HG02885 (cell line): ENCODE measurements around the gene STK17A.
"Not testable (repeated sequence)": the region's sequence is repeated elsewhere in the genome, so short reads cannot be mapped to it uniquely, and the experiment has no call there.

ENCODE experiments used
- ATAC-seq: cut with Tn5 transposase; IDR thresholded peaks from one replicate; pipeline ENCODE4 v1.9.1; 2021; ENCODE audit warnings: mild to moderate bottlenecking; ENCODE audit not compliant: unreplicated experiment, poor library complexity

STK17A gene

GRCh38 chr7:43593010-43593409 is 10.1 kb downstream of the STK17A start:
- ATAC-seq: no peak

DNA sequence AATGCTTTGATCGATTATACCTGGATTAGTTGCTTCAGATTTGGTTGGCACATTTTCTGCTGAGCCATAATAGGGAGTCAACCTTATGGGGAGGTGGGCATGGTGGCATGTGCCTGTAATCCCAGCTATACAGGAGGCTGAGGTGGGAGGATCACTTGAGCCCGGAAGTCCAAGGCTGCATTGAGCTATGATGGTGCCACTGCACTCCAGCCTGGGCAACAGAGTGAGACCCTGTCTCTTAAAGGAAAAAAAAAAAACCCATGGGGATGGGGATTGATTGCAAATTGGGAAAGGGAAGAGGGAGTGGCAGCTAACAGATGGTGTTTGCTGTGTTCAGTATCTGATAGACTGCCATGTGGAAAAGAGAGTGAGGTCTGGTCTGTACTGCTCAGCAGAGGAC is 11.1 kb downstream of the STK17A start:
- no peak for ATAC-seq

GRCh38 chr7:43596426-43596825 is 13.5 kb downstream of the STK17A start:
- not testable (repeated sequence) for ATAC-seq

GRCh38 chr7:43600056-43600455 is 17.1 kb downstream of the STK17A start:
- ATAC-seq: no peak

- no peak for ATAC-seq
Observed at GRCh38 chr7:43602256-43602655, 19.3 kb downstream of the STK17A start.

GRCh38 chr7:43604251-43604650 is 21.3 kb downstream of the STK17A start:
- ATAC-seq: no peak

- no peak for ATAC-seq
Observed at GRCh38 chr7:43609097-43609496, 26.2 kb downstream of the STK17A start.

DNA sequence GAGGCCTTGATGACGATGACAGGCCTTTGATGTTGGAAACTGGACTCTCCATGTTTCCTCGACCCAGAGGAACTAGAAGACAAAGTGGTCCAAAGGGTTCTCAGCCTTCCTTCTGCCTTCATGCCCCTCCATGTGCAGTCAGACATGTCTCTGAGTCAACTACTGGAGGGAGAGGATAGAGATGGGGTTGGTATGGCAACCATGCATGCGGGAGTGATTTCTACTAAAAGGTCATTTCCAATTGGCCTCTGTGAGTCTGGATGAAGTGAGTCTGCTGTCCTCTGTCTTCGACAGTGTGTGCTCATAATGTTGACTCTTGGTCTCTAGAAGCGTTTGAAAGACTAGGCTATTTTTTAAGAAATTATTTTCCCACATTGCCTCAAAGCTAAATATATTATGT is 29.2 kb downstream of the STK17A start:
- ATAC-seq: no peak

- peak; percentile 85 for ATAC-seq
Observed at GRCh38 chr7:43612599-43613589, 30.0 kb downstream of the STK17A start.

DNA sequence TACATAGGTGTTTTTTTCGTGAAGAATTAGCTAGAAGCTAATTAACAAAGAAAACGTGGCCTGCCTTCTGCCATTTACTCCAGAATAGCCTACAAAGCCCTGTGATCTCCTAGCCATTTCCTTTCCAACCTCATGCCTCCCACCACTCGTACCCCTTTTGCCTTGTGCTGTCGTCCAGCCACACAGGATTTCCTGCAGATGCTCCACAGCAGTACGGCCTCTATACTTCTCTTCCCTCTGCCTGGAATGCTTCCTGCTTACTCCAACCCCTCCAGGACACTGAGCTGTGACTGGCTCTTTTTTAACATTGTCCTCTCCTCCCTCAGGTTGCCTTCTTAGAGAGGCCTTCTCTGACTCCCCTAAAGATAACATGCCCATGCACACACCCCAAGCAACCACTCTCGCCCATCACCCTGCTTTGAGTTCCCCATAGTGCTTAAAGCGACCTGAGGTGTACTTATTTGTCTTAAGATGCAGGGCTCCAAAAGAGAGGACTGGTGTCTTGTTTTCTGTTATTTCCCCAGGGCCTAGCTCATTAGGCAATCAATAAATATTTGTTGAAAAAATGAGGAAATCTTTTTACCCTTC is 32.7 kb downstream of the STK17A start:
- ATAC-seq: no peak

DNA sequence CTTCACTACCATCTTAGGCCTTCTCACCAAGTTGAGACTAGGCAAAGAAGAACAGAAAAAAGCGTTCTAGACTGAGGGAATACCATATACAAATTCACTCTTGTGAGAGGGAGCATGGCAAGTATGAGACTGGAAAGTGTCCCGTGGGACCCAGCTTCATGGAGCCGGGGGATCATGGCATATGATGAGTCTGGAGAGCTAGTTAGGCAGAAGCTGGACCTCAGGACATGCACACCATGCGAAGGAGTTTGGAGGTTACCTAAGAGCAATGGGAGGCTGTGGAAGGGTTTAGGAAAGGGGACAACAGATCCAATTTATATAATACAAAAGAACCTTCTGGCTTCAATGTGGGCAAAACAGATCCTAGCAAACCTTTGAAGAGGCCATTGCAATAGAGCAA is 34.1 kb downstream of the STK17A start:
- ATAC-seq: no peak

- ATAC-seq: no peak
Observed at GRCh38 chr7:43618073-43618472, 35.2 kb downstream of the STK17A start.

GRCh38 chr7:43619213-43620012 is 36.5 kb downstream of the STK17A start:
- no peak for ATAC-seq

- no peak for ATAC-seq
Observed at GRCh38 chr7:43621729-43622448, 39.0 kb downstream of the STK17A start.

DNA sequence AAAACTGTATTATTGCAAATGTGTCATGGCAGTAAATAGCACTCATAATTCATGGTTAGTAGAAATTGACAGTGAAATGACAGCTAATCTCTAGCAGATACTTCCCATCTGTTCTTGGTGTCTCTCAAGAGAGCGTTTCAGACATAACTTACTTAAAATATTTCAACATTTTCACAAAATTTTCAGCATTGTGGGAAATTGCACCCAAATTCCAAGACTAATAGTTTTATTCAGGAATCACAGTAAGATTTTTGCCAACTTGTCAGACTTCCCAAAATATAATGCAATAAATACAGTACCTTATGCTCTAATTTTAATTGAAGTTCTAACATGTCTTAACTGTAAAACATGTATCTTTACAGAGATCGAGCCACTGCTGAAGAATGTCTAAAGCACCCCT is 41.2 kb downstream of the STK17A start:
- ATAC-seq: no peak

DNA sequence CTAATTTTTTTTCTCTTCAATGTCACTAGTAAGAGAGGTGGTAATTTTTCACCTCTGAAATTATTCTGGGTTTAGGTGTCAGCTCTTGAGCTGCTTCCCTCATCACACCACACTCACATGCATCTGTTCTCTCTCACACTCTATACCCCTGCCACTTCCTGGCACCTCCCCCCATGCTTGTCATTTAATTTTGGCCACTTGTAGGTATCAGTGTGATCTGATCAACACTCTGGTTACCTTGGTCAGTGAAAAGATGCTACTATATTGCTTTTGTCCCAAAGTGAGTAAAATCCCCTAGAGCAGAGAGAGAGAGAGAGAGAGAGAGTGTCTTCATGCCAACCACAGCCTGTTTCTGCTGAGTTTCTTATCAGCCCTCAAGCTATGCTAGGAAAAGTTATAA is 42.5 kb downstream of the STK17A start:
- ATAC-seq: no peak

GRCh38 chr7:43625980-43626379 is 43.1 kb downstream of the STK17A start:
- ATAC-seq: no peak

DNA sequence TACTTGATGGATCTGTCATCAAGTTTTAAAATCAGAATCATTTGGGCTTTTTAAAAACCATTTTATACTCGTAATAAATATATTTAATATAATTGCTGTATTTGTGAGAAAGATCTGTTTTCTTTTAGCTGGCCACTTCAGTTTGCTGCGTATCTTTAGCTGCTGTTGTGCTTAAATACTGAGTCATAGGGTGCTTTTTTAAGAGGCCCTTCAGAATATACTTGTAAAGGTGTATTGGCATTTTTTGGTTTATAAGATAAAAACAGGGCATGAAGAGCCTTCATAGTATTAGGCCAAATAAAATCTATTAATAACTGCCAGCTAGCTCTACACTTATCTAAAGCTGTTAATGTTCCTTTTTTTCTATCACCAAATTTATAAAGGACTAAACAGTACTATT is 43.8 kb downstream of the STK17A start:
- ATAC-seq: no peak

DNA sequence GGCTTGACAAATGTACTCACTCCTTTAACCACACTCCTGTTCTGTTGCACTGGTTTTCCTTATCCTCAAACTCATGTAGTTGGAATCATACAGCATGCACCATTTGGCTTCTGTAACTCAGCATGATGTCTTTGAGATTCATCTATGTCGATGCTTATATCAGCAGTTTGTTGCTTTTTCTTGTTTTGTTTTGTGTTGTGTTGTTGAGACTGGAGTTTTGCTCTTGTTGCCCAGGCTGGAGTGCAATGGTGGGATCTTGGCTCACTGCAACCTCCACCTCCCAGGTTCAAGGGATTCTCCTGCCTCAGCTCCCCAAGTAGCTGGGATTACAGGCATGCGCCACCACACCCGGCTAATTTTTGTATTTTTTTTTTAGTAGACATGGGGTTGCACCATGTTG is 44.9 kb downstream of the STK17A start:
- ATAC-seq: not testable (repeated sequence)

- no peak for ATAC-seq
Observed at GRCh38 chr7:43628431-43628830, 45.5 kb downstream of the STK17A start.
